Stimulated activated CD4-positive, alpha-beta T cell treated with anti-CD3 and anti-CD28 coated beads, Interleukin-15, amount 100 ng/mL, for 48 hours (primary cell): Measurements from ENCODE around the gene GRPEL1.

Experiments used
- DNase-seq, 2 donors: peaks; one replicate each; pipeline ENCODE4 v3.0.0-alpha.2; 2020; ENCODE audit warnings: low read depth in 2 of 2

Gene GRPEL1

GRCh38 chr4:7023901-7024300 is 44.0 kb downstream of the GRPEL1 start:
- no peak for DNase-seq

DNA sequence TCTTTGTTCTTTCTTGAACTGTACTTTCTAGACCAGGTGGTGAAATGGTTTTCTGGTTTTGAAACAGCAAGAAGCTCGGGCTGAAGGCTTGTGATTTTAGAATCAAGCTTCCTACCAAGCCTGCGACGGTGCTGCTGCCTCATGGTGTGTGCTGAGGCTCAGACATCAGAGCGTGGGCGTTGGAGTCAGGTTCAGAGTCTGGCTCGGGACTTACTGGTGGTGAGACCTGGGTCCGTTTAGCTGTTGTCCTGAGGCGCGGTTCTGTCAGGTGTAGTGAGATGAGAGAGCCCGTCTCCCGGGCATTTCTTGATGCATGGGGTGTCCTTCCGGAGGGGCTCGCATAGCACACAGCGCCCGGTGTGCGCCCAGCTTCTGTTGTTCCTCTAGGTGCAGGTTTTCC is 44.4 kb downstream of the GRPEL1 start:
- DNase-seq: no peak

GRCh38 chr4:7021930-7022664 is 45.8 kb downstream of the GRPEL1 start:
- DNase-seq: no peak

DNA sequence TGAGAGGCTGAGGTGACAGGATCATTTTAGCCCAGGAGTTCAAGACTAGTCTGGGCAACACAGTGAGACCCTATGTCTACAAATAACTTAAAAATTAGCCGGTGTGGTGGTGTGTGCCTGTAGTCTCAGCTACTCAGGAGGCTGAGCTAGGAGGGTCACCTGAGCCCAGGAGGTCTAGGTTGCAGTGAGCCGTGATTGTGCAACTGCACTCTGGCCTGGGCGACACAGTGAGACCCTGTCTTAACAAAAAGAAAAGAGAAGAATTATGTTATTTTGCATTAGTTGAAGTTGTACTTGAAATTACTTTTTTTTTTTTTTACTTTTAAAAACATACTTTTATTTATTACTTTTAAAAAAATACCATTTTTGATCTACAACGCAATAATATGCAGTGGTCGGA is 46.5 kb downstream of the GRPEL1 start:
- no peak for DNase-seq

DNA sequence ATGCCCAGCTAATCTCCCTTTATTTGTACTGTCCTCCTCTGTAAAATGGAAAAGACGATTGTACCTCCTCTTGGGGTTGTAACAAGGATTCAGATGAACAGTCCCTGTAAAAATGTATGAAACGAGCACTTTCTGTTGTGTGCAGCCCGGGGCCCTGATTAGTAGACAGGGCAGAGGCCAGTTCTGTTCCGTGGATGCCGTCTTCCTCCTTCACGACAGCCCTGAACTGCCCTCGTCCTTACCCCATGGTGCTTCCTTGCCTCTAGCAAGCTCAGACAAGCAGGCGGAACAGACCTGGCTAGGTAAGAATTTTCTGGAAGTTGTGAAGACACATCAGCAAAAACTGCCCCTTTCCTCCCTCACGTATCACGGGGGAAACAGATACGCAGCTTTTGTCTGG is 47.0 kb downstream of the GRPEL1 start:
- DNase-seq: no peak

GRCh38 chr4:7020290-7020689 is 47.6 kb downstream of the GRPEL1 start:
- no peak for DNase-seq

GRCh38 chr4:7019367-7019766 is 48.5 kb downstream of the GRPEL1 start:
- DNase-seq: no peak

GRCh38 chr4:7018281-7018680 is 49.6 kb downstream of the GRPEL1 start:
- DNase-seq: no peak

GRCh38 chr4:7017446-7018048 is 50.3 kb downstream of the GRPEL1 start:
- DNase-seq: no peak

GRCh38 chr4:7016512-7016911 is 51.4 kb downstream of the GRPEL1 start:
- no peak for DNase-seq

GRCh38 chr4:7016086-7016485 is 51.8 kb downstream of the GRPEL1 start:
- no peak for DNase-seq

- no peak for DNase-seq
These were observed 52.4 kb downstream of the GRPEL1 start for GRCh38 chr4:7015383-7016035.

DNA sequence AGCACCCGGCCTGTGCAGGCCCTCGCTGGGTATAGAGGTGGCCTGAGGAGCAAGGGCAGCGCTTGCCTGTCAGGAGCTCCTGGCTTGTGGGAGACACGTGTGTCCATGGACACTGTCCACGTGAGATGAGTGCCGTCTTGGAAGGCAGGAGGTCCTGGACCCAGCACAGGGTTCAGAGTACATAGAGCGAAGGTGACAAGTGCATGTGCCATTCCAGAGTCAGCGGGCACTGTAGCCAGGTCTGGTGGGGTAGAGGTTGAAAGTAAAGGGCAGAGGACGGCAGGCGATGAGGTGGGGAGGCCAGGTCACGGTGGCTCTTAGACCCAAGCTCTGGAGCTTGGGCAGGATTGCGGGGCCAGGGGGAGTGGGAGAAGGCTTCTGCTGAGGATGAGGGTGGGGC is 53.0 kb downstream of the GRPEL1 start:
- no peak for DNase-seq

GRCh38 chr4:7013175-7013574 is 54.7 kb downstream of the GRPEL1 start:
- no peak for DNase-seq

DNA sequence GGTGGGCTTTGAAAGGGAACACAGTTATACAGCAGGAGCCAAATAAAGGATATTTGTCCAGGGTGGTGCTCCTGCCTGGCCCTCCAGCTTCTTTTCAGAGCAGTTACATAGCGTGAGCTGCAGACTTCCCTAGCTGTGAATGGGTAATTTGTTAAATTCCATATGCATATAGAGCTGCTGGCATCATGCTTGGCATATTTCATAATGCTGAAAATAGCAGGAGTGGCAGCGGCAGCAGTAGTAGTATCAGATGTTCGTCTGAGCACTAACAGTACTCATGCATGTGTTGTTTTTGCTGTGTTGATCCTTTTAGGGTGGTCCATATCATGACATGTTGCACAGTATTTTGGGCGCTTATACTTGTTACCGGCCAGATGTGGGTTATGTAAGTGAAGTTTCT is 58.3 kb downstream of the GRPEL1 start:
- DNase-seq: no peak
